ENCODE measurements around the gene EMILIN2.
A peak's percentile ranks its signal among the peaks of the same experiment; 100 is the strongest.
"Not testable (repeated sequence)": the region's sequence is repeated elsewhere in the genome, so short reads cannot be mapped to it uniquely, and the experiment has no call there.

EMILIN2 gene

DNA sequence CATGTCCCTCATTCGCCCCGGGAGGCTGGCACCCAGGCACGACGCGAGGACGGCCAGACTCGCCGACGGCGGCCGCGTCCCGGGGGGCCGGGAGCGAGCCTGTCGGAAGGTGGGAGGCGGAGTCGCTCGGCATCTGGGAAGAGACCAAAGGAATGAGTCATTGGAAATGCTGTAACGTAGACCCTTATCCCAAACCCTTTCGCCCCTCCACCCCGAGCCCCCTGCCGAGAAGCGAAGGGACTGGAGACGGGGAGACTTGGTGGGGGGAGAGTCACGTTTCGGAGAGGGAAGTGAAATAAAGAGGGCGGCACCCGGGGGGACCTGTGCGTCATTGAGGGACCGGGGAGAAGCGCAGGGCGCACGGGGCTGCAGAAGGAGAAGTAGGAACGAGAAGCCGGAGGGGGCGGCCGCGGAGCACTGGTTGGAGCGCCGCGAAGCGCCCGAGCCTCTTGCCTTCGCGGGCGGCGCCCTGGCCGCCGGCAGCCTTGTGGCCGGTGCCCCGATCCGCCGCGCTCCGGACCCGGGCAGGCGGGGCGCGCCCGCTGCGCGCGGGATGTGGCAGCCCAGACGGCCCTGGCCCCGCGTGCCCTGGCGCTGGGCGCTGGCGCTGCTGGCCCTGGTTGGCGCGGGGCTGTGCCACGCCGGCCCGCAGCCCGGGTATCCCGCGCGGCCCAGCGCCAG is at the start of gene EMILIN2:
Gene EMILIN2 (plus strand): TSS at position 371 of the 681 bp plus-strand sequence. CDS start 183 bp downstream, at position 554.
- peak; percentile 38 for DNase-seq

DNA sequence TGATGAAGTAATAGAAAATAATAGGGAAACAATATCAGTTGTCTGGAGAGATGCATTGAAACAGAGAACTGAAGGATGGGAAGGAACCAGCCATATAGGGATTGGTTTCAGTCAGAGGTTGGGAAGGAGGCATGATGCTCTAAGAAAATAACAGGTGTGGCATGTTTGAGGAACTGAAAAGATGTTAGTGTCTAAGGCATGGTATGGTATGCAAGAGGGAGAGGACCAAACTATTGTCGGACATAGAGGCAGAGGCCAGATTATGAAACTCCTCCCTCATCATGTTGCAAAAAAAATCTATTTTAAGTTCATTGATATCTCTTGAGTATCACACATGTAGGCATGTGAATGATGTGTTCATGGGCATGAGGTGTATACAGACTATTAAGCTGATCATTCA is 48.9 kb upstream of the EMILIN2 start:
- no peak for DNase-seq

DNA sequence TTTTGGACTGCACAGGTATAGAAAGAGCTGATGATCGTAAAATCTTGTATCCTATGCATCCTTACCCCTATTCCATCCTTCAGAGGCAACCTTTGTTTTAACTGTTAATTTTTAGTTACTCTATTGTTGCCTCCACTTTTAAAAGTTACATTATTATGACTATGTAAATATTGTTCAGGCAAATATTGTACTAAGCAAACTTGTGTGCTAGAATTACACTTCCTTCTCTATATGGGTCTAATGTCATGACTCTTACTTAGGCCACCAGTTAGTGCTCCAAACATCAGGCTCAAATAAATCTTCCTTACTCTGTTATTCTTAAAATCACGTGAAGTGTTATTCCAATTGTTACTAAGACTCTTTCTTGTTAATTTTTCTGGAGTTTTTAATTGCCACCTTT is 47.4 kb upstream of the EMILIN2 start:
- DNase-seq: no peak

DNA sequence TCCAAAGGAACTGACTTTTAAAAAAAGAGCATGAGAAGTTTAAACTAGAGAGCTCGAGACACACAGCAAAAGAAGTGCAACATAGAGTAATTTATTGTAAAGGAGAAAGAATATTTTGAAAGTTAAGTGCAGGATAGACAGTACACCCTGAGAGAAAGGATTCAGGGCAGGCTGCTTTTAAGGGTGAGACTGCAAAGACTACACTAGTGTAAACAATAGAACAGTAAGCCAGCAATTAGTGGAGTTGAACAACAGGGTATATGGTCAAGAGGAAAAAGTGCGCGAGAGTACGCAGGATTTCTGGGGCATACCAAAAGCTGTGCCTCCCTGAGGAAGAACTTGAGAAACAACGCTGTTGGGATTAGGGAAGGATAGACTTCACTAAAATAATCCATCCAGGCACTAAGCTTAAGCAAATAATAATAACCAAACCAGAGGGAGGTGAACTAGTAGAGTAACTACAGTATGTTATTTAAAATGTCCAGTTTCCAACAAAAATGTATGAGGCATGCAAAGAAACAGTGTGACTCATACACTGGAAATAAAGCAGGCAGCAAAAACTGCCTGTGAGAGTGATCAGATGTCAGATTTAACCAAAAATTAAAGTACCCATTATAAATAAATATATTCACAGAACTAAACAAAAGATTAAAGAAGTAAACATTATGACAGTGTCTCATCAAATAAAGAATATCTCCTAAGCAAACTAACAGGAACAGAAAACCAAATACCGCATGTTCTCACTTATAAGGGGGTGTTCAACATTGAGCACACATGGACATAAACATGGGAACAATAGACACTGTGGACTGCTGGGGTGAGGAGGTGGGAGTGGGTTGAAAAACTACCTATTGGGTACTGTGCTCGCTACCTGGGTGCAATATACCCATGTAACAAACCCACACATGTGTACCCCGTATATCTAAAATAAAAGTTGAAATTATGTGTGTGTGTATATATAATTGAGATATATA is 40.5 kb upstream of the EMILIN2 start:
- no peak for DNase-seq

DNA sequence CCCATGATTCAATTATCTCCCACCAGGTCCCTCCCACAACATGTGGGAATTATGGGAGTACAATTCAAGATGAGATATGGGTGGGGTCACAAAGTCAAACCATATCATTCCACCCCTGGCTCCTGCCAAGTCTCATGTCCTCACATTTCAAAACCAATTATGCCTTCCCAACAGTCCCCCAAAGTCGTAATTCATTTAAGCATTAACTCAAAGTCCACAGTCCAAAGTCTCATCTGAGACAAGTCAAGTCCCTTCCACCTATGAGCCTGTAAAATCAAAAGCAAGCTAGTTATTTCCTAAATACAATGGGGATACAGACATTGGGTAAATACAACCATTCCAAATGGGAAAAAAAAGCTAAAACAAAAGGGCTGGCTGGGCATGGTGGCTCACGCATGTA is 38.2 kb upstream of the EMILIN2 start:
- DNase-seq: not testable (repeated sequence)

DNA sequence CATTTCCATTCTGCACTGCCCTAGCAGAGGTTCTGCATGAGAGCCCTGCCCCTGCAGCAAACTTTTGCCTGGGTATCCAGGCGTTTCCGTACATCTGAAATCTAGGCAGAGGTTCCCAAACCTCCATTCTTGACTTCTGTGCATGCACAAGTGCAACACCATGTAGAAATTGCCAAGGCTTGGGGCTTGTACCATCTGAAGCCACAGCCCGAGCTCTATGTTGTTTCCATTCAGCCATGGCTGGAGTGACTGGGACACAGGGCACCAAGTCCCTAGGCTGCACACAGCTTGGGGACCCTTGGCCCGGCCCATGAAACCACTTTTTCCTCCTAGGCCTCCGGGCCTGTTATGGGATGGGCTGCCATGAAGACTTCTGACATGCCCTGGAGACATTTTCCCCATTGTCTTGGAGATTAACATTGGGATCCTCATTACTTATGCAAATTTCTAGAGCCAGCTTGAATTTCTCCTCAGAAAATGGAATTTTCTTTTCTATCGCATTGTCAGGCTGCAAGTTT is 37.1 kb upstream of the EMILIN2 start:
- DNase-seq: not testable (repeated sequence)

DNA sequence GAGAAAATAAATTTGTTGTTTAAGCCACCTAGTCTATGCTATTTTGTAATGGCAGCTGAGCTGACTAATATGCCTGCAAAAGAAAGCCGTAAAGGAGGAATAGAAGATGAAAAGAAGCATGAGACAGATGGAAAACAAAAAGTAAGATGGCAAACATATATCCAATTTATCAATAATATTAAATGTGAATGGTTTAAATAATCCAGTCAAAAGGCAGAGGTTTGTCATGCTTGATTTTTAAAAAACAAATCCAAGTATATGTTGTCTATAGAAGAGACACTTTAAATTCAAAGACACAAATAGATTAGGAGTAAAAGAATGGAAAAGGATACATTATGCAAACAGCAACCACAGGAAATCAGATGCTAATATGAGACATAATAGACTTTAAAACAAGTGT is 35.4 kb upstream of the EMILIN2 start:
- no peak for DNase-seq

DNA sequence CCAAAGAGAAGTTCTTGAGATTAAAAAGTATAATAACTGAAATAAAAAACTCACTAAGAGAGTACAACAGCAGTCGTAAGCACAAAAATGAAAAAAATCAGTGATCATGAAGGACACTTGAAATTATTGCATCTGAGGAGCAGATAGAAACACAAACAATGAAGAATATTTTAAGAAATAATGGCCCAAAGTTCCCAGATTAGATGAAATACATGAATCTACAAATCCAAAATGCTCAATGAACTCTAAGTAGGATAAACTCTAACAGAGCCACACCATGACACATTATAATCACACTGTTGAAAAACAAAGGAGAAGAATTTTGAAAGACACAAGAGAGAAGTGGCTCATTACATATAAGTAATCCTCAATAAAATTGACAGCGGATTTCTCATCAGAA is 31.9 kb upstream of the EMILIN2 start:
- no peak for DNase-seq

DNA sequence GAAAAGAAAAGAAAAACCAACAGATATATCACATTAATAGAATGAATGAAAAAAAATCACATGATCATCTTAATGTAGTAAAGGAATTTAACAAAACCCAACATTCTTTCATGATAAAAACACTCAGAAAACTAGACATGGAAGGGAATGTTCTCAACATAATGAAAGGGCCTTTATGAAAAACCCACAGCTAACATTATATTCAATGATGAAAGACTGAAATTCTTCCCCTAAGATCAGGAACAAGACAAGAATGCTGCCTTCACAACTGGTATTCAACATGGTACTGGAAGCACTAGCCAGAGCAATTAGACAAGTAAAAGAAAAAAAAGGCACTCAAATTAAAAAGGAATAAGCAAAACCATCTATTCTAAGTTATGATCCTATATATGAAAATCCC is 28.5 kb upstream of the EMILIN2 start:
- DNase-seq: no peak

DNA sequence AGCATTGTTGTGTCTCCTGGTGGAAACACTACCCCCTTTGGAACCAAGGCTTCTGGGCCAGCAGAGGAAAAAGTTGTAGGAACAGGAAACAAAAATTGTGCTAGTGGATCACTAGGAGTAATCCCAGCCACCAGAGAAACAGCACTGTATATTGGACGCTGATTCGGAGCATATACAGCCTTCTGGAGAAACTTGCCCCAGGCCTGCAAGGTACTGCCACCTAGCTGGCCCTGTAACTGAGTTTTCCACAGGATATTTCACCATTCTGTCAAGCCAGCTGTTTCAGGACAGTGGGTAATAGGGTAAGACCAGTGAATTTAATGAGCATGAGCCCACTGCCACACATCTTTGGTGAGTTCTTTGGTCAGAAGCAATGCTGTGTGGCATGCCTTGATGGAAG is 25.1 kb upstream of the EMILIN2 start:
- no peak for DNase-seq

DNA sequence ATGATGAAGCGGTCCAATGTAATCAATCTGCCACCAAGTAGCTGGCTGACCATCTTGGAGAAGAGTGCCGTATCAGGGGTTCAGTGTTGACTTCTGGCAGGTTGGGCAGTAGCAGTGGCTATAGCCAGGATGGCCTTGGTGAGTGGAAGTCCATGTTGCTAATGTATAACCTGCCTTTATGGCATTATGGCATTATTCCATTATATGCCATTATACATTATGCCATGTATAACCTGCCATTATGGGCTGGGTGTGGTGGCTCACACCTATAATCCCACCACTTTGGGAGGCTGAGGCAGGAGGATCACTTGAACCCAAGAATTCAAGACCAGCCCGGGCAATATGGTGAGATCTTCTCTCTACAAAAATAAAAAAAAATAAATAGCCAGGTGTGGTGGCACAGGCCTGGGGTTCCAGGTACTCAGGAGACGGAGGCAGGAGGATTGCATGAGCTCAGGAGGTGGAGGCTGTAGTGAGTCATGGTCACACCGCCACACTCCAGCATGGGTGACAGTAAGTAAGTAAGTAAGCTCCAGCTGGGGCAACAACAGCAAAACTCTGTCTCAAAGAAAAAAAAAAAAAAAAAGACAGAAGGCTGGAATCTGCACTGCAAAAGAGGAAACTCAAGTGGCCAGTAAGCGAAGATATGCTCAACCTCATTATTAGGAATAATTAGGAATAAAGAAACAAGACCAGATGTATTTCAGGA is 24.4 kb upstream of the EMILIN2 start:
- DNase-seq: no peak

DNA sequence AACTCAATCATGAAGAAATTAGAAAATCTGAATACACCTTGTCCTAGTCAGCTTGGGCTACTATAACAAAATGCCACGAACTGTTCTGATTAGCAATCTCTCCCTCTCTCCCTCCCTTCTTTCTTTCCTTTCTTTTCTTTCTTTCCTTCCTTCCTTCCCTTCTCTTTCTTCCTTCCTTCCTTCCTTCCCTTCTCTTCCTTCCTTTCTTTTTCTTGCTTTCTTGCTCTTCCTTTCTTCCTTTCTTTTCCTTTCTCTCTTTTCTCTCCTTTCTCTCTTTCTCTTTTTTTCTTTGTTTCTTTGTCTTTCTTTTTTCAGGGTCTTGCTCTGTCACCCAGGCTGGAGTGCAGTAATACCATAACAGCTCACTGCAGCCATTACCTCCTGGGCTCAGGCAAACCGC is 23.6 kb upstream of the EMILIN2 start:
- no peak for DNase-seq

DNA sequence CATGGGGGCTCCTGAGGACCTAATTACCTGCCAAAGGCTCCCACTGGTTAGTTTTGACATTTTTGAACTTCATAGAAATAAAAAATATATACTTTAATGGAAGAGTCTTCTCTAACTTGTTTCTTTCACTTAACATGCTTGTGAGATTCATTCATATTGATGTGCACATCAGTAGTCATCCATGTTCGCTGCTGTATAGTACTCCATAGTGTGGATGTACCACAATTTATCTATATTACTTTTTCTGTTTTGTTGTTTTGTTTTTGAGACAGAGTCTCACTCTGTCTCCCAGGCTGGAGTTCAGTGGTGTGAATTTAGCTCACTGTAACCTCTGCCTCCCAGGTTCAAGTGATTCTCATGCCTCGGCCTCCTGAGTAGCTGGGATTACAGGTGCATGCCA is 22.8 kb upstream of the EMILIN2 start:
- DNase-seq: no peak

DNA sequence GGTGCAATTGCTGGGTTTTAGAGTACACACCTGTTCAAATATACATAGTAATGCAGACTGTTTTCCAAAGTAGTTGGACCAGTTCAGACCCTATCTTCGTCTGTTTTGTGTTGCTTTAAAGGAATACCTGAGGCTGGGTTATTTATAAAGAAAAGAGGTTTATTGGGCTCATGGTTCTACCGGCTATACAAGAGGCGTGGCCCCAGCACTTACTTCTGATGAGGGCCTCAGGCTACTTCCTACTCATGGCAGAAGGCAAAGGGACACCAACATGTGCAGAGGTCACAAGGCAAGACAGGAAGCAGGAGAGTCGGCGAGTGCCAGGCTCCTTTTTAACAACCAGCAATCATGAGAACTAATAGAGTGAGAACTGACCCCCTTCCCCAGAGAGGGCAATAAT is 21.9 kb upstream of the EMILIN2 start:
- no peak for DNase-seq

DNA sequence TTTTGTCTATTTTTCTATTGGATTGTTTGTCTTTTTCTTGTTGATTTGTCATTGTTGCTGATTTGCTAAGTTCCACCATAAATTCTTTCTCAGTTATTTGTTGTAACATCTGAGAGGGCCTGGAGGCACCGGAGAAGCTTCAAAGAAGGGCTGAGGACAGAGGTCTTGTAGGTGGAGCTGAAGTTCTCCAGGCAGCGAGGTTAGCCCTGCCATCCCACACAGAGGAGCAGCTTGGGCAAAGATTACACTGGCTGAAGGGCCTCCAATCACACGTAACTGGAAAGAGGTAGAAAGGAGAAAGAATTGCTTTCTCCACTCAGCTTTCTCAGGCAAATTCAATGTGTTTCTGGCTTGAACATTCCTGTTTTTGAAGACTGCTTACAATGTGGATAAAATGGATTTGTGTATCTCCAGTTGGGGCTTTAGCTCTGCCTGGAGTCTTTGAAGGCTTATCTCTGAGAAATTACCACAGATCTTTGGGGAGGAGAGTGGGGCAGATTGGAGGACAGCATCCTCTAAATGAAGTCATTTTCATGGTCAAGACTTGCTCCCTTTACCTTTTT is 21.1 kb upstream of the EMILIN2 start:
- no peak for DNase-seq

DNA sequence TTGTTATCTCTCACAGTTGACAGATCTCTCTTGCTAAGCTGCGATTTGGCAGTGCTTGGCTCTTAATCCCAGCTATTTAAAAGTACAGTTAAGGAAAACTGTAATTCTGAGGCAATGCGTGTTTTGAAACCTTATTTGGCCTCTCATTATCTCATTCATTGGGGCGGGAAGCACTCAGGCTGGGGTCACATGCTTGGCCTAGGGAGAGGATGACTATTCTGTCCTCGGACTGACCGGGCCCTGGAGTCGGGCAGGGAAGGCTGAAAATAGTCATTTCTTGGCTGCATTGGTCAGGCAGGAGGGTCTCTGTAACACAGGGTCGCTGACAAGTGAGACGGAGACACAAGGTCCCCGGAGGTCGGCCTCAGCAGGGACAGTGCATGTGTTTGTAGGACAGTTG is 20.2 kb upstream of the EMILIN2 start:
- DNase-seq: no peak

DNA sequence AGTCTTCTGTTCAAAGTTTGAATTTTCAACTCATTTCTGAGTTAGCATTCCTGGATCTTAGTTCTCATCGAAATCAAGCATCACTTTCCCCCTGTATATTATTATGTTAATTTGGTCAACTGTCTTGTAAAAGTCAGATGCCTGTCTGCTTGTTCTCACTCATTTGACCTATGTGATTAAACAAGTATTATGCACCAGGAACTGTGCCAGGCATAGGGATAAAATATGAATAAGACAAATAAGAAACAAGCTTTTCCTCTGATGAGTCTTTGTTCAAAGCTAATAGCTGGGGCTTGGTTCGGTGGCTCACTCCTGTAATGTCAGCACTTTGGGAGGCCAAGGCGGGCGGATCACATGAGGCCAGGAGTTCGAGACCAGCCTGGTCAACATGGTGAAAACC is 19.7 kb upstream of the EMILIN2 start:
- DNase-seq: no peak

DNA sequence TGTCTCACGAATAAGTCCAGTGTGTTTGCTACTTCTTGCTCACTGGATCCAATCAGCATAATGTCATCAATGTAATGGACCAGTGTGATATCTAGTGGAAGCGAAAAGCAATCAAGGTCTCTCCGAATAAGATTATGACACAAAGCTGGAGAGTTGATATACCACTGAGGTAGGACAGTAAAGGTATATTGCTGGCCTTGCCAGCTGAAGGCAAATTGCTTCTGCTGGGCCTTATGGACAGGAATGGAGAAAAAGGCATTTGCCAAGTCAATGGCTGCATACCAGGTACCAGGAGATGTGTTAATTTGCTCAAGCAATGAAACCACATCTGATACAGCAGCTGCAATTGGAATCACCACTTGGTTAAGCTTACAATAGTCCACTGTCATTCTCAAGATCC is 10.7 kb upstream of the EMILIN2 start:
- not testable (repeated sequence) for DNase-seq

DNA sequence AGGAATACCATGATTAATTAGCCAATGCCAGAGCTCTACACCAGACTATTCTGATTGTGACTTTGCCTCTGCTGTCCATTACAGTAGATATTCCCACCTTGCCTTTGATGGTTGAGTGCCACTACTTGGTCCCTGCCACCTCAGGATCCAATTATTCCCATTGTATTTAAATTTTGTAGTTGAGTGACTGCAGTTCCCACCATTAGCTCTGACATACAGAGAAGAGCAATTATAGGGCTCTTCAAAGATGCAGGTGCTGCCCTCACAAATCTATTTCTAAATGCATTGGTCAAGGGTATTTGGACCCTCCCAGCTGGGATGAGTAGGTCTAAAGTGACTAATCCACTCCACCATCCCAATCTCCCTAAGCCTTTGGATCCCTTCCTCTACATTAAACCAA is 9.5 kb upstream of the EMILIN2 start:
- not testable (repeated sequence) for DNase-seq

DNA sequence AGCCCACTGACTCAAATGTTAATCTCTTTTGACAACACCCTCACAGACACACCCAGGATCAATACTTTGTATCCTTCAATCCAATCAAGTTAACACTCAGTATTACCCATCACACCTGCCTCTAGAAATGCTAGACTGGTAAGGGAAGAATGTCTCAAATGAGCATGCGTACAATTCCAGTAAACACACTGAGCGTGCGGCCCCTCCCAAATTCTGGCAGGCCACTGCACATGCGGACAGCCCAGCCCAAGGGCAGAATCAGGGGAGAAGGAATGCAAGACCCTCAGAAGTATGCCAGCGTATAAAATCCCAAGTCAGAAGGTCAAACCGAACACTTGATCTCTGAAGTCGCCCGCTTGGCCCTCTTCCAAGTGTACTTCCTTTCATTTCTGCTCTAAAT is 7.6 kb upstream of the EMILIN2 start:
- DNase-seq: no peak

DNA sequence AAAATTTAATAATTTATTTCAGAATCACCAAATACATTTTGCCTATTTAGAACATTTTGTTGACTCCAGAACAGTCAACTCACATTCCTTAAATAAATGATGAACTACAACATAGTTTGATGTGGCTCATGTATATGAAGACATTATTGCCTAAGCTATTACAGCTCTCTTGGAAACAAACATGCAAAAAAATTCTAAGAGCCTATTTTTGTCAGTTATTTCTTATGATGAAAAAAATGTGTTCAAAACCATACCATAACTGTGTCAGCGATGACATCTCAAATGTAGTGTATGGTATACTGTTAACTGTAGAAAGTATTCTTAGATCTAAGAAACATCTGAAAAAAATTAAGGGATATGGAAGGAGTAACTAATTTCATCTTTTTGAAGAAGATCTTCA is 6.3 kb upstream of the EMILIN2 start:
- DNase-seq: no peak

DNA sequence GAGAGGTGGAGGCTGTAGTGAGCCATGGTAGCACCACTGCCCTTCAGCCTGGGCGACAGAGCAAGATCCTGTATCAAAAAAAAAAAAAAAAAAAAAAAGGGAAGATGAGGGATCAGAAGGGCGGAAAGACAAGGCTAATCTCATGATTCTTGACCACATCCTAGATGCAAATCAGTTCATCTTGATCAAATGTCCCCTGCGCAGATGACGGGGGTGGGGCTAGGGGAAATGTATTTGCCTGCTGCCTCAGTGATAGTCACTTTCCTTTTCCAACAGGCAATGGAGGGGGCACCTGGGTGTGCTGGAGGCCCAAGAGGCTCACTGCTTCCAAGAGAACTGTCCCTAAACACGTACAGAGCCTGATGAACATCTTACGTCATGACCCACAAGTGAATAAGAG is 3.7 kb upstream of the EMILIN2 start:
- no peak for DNase-seq

DNA sequence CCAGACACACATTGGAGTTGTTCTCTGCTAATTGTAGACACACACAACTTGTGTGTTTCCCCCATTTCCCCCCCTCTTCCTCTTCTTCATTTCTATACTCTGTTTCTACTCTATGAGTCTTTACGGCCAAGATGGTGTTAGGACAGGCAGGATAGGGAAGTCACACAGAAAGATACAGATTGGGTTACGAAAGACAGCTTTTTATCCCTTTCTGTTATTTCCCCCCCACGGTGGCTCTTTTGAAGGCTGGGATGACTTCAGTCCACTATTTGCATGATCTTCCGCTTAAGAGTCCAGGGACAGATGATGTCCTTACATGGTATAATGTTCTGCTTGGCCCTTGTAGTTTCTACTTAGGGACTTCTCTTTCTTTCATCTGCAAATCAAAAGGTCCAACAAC is 1.6 kb upstream of the EMILIN2 start:
- DNase-seq: no peak

Measured in stimulated activated CD4-positive, alpha-beta T cell treated with anti-CD3 and anti-CD28 coated beads, Interleukin-12 subunit alpha, Interleukin-12 subunit beta, amount 100 ng/mL, for 4 hours (primary cell).